ENCODE measurements around the gene LCAT. TPM values are rescaled to one million over a fixed set of nuclear protein-coding genes. Genes with fewer than 3 reads are reported as not detected.

LCAT gene
- total RNA-seq = 10 to 100 TPM; 10.7 to 14.8 TPM

GRCh38 chr16:67943619-67944504 is at the start of gene LCAT:
LCAT (minus strand) TSS chr16:67944120; CDS start chr16:67944101, 19 bp downstream.
- H3K27ac Mint-ChIP-seq = no peak within 1 kb of the TSS
- DNase-seq = no peak
- no peak within 1 kb of the TSS for H3K4me3 Mint-ChIP-seq
- CTCF ChIA-PET = interaction anchor here (0.9 to 2.5 kb wide), 3 partner anchors 21 to 60 kb away, joined by 4 to 11 read pairs (median 4); no protein-coding TSS in a partner anchor
- H3K9me3 Mint-ChIP-seq = no peaks in the 10 kb centered on the region
- H3K27me3 Mint-ChIP-seq = no peaks in the 10 kb centered on the region
- POLR2A ChIA-PET = no interaction called here
- peaks cover 27% of the 10 kb centered on the region for H3K4me1 Mint-ChIP-seq
- peaks cover 30% of the 10 kb centered on the region for H3K36me3 Mint-ChIP-seq (ENCODE audit: low read depth)

GRCh38 chr16:67993207-67994039 is 49.5 kb upstream of the LCAT start:
- no peaks in the 10 kb centered on the region for H3K27me3 Mint-ChIP-seq
- H3K9me3 Mint-ChIP-seq = peaks cover 3% of the 10 kb centered on the region
- ChIA-PET CTCF (interaction anchor here (1.0 to 4.7 kb wide), 11 partner anchors 9 to 174 kb away, joined by 3 to 36 read pairs (median 4); partner anchors contain the start of genes DDX28 and DUS2), POLR2A (interaction anchor here (1.0 to 3.3 kb wide), 6 partner anchors 9 to 70 kb away, joined by 3 to 27 read pairs (median 6); partner anchors contain the start of genes DDX28, DUS2 and PSMB10)
- peak overlapping the region; percentile 71 for H3K4me3 Mint-ChIP-seq
- DNase-seq = peak; percentile 85
- H3K4me1 Mint-ChIP-seq = peaks cover 41% of the 10 kb centered on the region
- H3K27ac Mint-ChIP-seq = peak overlapping the region; percentile 97
- H3K36me3 Mint-ChIP-seq (ENCODE audit: low read depth) = peaks cover 3% of the 10 kb centered on the region

GRCh38 chr16:67992661-67993206 is 48.8 kb upstream of the LCAT start:
- no peak for DNase-seq
- H3K4me3 Mint-ChIP-seq = no peak overlapping the region
- CTCF ChIA-PET = interaction anchor here (1.3 to 4.7 kb wide), 3 partner anchors 10 to 77 kb away, joined by 3 to 36 read pairs (median 5); no protein-coding TSS in a partner anchor
- H3K27me3 Mint-ChIP-seq = no peaks in the 10 kb centered on the region
- POLR2A ChIA-PET = interaction anchor here (1.2 to 1.4 kb wide), 2 partner anchors 10 to 12 kb away, joined by 4 to 5 read pairs; no protein-coding TSS in a partner anchor
- peaks cover 3% of the 10 kb centered on the region for H3K9me3 Mint-ChIP-seq
- peaks cover 44% of the 10 kb centered on the region for H3K4me1 Mint-ChIP-seq
- H3K27ac Mint-ChIP-seq = no peak overlapping the region
- H3K36me3 Mint-ChIP-seq (ENCODE audit: low read depth) = peaks cover 3% of the 10 kb centered on the region

- H3K27me3 Mint-ChIP-seq = no peaks in the 10 kb centered on the region
- POLR2A ChIA-PET = interaction anchor here (1.5 to 1.9 kb wide), 2 partner anchors 16 to 33 kb away, joined by 3 to 8 read pairs; partner anchors contain the start of genes DDX28 and DUS2
- no peaks in the 10 kb centered on the region for H3K36me3 Mint-ChIP-seq (ENCODE audit: low read depth)
- peaks cover 29% of the 10 kb centered on the region for H3K4me1 Mint-ChIP-seq
- no peak overlapping the region for H3K27ac Mint-ChIP-seq
- CTCF ChIA-PET = interaction anchor here (1.1 kb wide), 1 partner anchor 17 kb away, joined by 3 read pairs; no protein-coding TSS in a partner anchor
- H3K9me3 Mint-ChIP-seq = no peaks in the 10 kb centered on the region
- DNase-seq = no peak
- no peak overlapping the region for H3K4me3 Mint-ChIP-seq
Measured at GRCh38 chr16:67990018-67990386, 46.1 kb upstream of the LCAT start.

GRCh38 chr16:67989322-67990017 is 45.5 kb upstream of the LCAT start:
- no peak overlapping the region for H3K4me3 Mint-ChIP-seq
- ChIA-PET CTCF (interaction anchor here (1.3 kb wide), 1 partner anchor 9 kb away, joined by 4 read pairs; the partner anchor contains the start of gene DPEP2), POLR2A (interaction anchor here (1.9 kb wide), 1 partner anchor 33 kb away, joined by 8 read pairs; the partner anchor contains the start of genes DDX28 and DUS2)
- no peak overlapping the region for H3K27ac Mint-ChIP-seq
- H3K4me1 Mint-ChIP-seq = peaks cover 31% of the 10 kb centered on the region
- no peaks in the 10 kb centered on the region for H3K9me3 Mint-ChIP-seq
- H3K36me3 Mint-ChIP-seq (ENCODE audit: low read depth) = no peaks in the 10 kb centered on the region
- no peak for DNase-seq
- no peaks in the 10 kb centered on the region for H3K27me3 Mint-ChIP-seq

- ChIA-PET CTCF (interaction anchor here (1.1 to 1.3 kb wide), 2 partner anchors 10 to 54 kb away, joined by 3 to 4 read pairs; partner anchors contain the start of gene DPEP2), POLR2A (interaction anchor here (0.8 to 1.9 kb wide), 2 partner anchors 11 to 34 kb away, joined by 3 to 8 read pairs; partner anchors contain the start of genes DDX28, DPEP2 and DUS2)
- DNase-seq = no peak
- no peak overlapping the region for H3K4me3 Mint-ChIP-seq
- H3K4me1 Mint-ChIP-seq = peaks cover 34% of the 10 kb centered on the region
- H3K9me3 Mint-ChIP-seq = no peaks in the 10 kb centered on the region
- H3K27ac Mint-ChIP-seq = no peak overlapping the region
- H3K27me3 Mint-ChIP-seq = no peaks in the 10 kb centered on the region
- no peaks in the 10 kb centered on the region for H3K36me3 Mint-ChIP-seq (ENCODE audit: low read depth)
Measured at GRCh38 chr16:67988675-67989074, 44.8 kb upstream of the LCAT start.

- CTCF ChIA-PET = interaction anchor here (0.6 to 1.1 kb wide), 3 partner anchors 7 to 11 kb away, joined by 3 read pairs; no protein-coding TSS in a partner anchor
- Mint-ChIP-seq H3K27ac (peak overlapping the region; percentile 0), H3K9me3 (no peaks in the 10 kb centered on the region), H3K4me3 (no peak overlapping the region), H3K4me1 (peaks cover 35% of the 10 kb centered on the region), H3K36me3 (ENCODE audit: low read depth) (no peaks in the 10 kb centered on the region), H3K27me3 (no peaks in the 10 kb centered on the region)
- POLR2A ChIA-PET = interaction anchor here (1.7 to 2.3 kb wide), 2 partner anchors 36 to 51 kb away, joined by 5 to 8 read pairs; partner anchors contain the start of genes DUS2 and PSMB10
- no peak for DNase-seq
Measured at GRCh38 chr16:67987460-67988160, 43.7 kb upstream of the LCAT start.

- ChIA-PET CTCF (interaction anchor here (0.6 to 1.1 kb wide), 4 partner anchors 8 to 54 kb away, joined by 3 to 5 read pairs (median 3); no protein-coding TSS in a partner anchor), POLR2A (interaction anchor here (1.7 to 2.3 kb wide), 2 partner anchors 37 to 51 kb away, joined by 5 to 8 read pairs; partner anchors contain the start of genes DUS2 and PSMB10)
- Mint-ChIP-seq H3K4me1 (peaks cover 32% of the 10 kb centered on the region), H3K9me3 (no peaks in the 10 kb centered on the region), H3K27ac (no peak overlapping the region), H3K4me3 (no peak overlapping the region), H3K36me3 (ENCODE audit: low read depth) (no peaks in the 10 kb centered on the region), H3K27me3 (no peaks in the 10 kb centered on the region)
- DNase-seq = no peak
Measured at GRCh38 chr16:67986949-67987348, 43.0 kb upstream of the LCAT start.

GRCh38 chr16:67982011-67982696 is 38.2 kb upstream of the LCAT start:
- Mint-ChIP-seq H3K4me3 (no peak overlapping the region), H3K27me3 (peaks cover 8% of the 10 kb centered on the region), H3K27ac (no peak overlapping the region), H3K36me3 (ENCODE audit: low read depth) (no peaks in the 10 kb centered on the region), H3K4me1 (peaks cover 25% of the 10 kb centered on the region), H3K9me3 (no peaks in the 10 kb centered on the region)
- ChIA-PET CTCF (interaction anchor here (1.2 to 1.9 kb wide), 7 partner anchors 10 to 98 kb away, joined by 3 to 7 read pairs (median 5); partner anchors contain the start of gene NRN1L), POLR2A (interaction anchor here (0.8 to 3.7 kb wide), 5 partner anchors 10 to 46 kb away, joined by 3 to 28 read pairs (median 3); partner anchors contain the start of genes DDX28, DUS2 and PSMB10)
- no peak for DNase-seq

GRCh38 chr16:67979955-67980678 is 36.2 kb upstream of the LCAT start, which contains the start of gene DPEP3:
DPEP3 (minus strand) TSS chr16:67980499; CDS start chr16:67980380, 119 bp downstream.
- no peak for DNase-seq
- Mint-ChIP-seq H3K9me3 (no peaks in the 10 kb centered on the region), H3K27ac (no peak within 1 kb of the TSS), H3K4me3 (no peak within 1 kb of the TSS), H3K4me1 (peaks cover 25% of the 10 kb centered on the region), H3K27me3 (peaks cover 13% of the 10 kb centered on the region), H3K36me3 (ENCODE audit: low read depth) (no peaks in the 10 kb centered on the region)
- ChIA-PET CTCF (interaction anchor here (0.9 to 1.4 kb wide), 5 partner anchors 9 to 64 kb away, joined by 3 to 4 read pairs (median 3); no protein-coding TSS in a partner anchor), POLR2A (no interaction called here)

Measured in activated CD4-positive, alpha-beta memory T cell treated with anti-CD3 and anti-CD28 coated beads, Interleukin-2, amount 10 ng/mL, durations not matched to agents 7 days and 5 days (primary cell).